Pancreas (tissue), 10 donors: ENCODE measurements around the gene CEND1. TPM values are rescaled to one million over a fixed set of nuclear protein-coding genes. Genes with fewer than 3 reads are reported as not detected.

Source experiments
- ATAC-seq, 4 donors: fragments of 200-7000 bp; cut with Tn5 transposase; one replicate each; pipeline versions ENCODE4 v1.8.0 to v1.9.1; 2020; ENCODE audit warnings: mild to moderate bottlenecking in 4 of 4, moderate library complexity in 4 of 4
- DNase-seq, 6 donors: peaks; one replicate each; pipeline ENCODE4 v3.0.0-alpha.2; 2020
- FAIRE-seq: peaks from 2 replicates; lab custom pipeline; 2012; peaks lifted over from hg19 to GRCh38; lab: Jason Lieb, UNC
- H3K27ac ChIP-seq, 4 donors: fragments of 200-600 bp; sonication (generic); 1 replicate in 3 of 4; 2 replicates in 1 of 4; pipeline versions ENCODE4 v1.5.0 to v1.8.0; 2020
- H3K27me3 ChIP-seq, 4 donors: fragments of 200-600 bp; one replicate each; pipeline ENCODE4 v1.8.0; 2021
- H3K36me3 ChIP-seq, 3 donors: fragments of 200-600 bp; sonication (generic) in 1 of 3; one replicate each; pipeline versions ENCODE4 v1.5.0 to v1.8.0; 2020 to 2021
- H3K4me1 ChIP-seq, 3 donors: fragments of 200-600 bp; one replicate each; pipeline ENCODE4 v1.8.0; 2021
- H3K4me3 ChIP-seq, 4 donors: fragments of 200-600 bp; sonication (generic) in 2 of 4; one replicate each; pipeline versions ENCODE4 v1.5.0 to v1.8.0; 2020 to 2021
- H3K9me3 ChIP-seq, 4 donors: fragments of 200-600 bp; one replicate each; pipeline ENCODE4 v1.8.0; 2021
- WGBS, 2 donors: extraction: QIAGEN DNeasy Blood & Tissue Kit; methylation state at CpG; one replicate each; pipeline ENCODE4 v1.1.7; 2013; 5-methylcytosine and 5-hydroxymethylcytosine counted together
- intact Hi-C, 3 donors: fragments of 100-400 bp; cut with DNase I; formaldehyde crosslinking; loops; one replicate each; pipeline versions ENCODE4 v1.11.1 to v1.14.2; 2022
- polyA plus RNA-seq, 2 donors: library from polyadenylated mRNA; stranded (reverse); fragments of 200-250 nt; gene quantifications; one replicate each; pipeline ENCODE4 v1.2.3, GENCODE V29; 2013
- total RNA-seq, 6 donors: library from RNA; stranded (reverse); fragmentation: NEBNext Ultra II Directional in 4 of 6; extraction: Animal tissue kit (Norgen Biotek cat#: 25700) in 4 of 6; gene quantifications; one replicate each; pipeline versions ENCODE4 v1.2.1 to v1.2.4, GENCODE V29; 2021 to 2023
- TF ChIP-seq, protein P1 (sequence below), 4 donors: fragments of 200-600 bp; sonication (generic) in 3 of 4; IDR thresholded peaks; one replicate each; pipeline versions ENCODE4 v1.5.0 to v1.8.0; 2021; ENCODE audit warnings: antibody characterized with exemption in 4 of 4
- donor health status: healthy with polysubstance abuse.
- donor health status: DM: no; HTN: no; CAD: no; lungs with moderate emphysema.
- donor health status: DM: no; HTN: no; CAD: no.
- donor health status: control.
- donor health status: control.
- donor health status: Bipolar disorder and iron deficiency.
- donor health status: DM: yes; HTN: yes; CAD: no.
- donor health status: DM: no; HTN: no; CAD: no.
- donor health status: DM: no; HTN: no; CAD: no.
- donor health status: DM: yes; HTN: yes; CAD: no.

Gene CEND1
- total and polyA plus RNA-seq, 8 donors = 0.12 to 0.42 (median 0.27) TPM; not detected in 5

- no peak for ATAC-seq
- peaks cover 9 to 30% (median 25%) of the 10 kb centered on the region in 3 donors for H3K4me1 ChIP-seq
Measured at GRCh38 chr11:831118-831864, 41.4 kb upstream of the CEND1 start.

DNA sequence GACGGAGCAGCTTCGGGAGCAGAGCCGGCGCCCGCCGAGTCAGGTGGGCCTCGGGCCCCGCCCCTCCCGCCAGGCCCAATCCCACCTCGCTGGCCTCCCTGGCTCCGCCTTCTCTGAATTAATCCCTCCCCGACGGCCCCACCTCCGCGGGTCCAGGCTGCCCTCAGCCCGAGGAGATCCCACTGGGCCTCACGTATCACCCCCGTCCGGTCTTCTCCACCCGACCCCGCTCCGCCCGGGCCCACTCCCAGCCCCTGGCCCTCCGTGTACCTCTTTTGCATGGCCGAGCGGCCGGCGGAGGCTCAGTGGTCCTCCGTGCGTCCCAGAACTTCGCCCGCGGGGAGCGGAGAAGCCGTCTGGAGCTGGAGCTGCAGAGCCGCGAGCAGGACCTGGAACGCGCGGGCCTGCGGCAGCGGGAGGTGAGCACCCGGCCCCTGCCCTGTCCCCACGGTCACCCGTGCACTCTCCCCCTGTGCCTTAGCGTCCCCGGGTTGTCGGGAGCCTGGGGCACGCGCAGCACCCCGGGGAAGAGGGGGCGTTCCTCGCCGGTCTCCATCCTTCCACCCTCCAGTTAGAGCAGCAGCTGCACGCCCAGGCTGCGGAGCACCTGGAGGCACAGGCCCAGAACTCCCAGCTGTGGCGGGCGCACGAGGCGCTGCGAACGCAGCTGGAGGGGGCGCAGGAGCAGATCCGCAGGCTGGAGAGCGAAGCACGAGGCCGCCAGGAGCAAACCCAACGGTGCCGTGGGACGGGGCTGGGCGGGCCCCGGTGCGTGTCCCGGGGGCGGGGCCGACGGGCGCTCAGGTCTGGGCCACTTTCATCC lies 40.6 kb upstream of the CEND1 start:
- no peak for FAIRE-seq
- H3K4me3 ChIP-seq = peak overlapping the region in 1 of 4 donors; percentile 22
- DNase-seq = peak in 4 of 6 donors; percentile 35 to 83 (median 68)
- H3K27ac ChIP-seq = no peak overlapping the region
- intact Hi-C loops = no loop called here
- TF ChIP-seq, protein P1, sequence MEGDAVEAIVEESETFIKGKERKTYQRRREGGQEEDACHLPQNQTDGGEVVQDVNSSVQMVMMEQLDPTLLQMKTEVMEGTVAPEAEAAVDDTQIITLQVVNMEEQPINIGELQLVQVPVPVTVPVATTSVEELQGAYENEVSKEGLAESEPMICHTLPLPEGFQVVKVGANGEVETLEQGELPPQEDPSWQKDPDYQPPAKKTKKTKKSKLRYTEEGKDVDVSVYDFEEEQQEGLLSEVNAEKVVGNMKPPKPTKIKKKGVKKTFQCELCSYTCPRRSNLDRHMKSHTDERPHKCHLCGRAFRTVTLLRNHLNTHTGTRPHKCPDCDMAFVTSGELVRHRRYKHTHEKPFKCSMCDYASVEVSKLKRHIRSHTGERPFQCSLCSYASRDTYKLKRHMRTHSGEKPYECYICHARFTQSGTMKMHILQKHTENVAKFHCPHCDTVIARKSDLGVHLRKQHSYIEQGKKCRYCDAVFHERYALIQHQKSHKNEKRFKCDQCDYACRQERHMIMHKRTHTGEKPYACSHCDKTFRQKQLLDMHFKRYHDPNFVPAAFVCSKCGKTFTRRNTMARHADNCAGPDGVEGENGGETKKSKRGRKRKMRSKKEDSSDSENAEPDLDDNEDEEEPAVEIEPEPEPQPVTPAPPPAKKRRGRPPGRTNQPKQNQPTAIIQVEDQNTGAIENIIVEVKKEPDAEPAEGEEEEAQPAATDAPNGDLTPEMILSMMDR (IDR thresholded peaks at IDR 0.05) = no peak
- no peaks in the 10 kb centered on the region for H3K27me3 ChIP-seq
- peaks cover 17 to 38% (median 29%) of the 10 kb centered on the region in 3 donors for H3K4me1 ChIP-seq
- no peaks in the 10 kb centered on the region for H3K9me3 ChIP-seq
- WGBS, 2 donors = 75 to 76% methylated on average over 76 to 78 of the region's 78 CpGs
- no peaks in the 10 kb centered on the region for H3K36me3 ChIP-seq
- ATAC-seq = no peak

More at GRCh38 chr11:831118-831864, 41.4 kb upstream of the CEND1 start:
- DNase-seq (peak in 3 of 6 donors; percentile 41 to 85 (median 65)), FAIRE-seq (no peak)
- peaks cover 0 to 2% (median 0%) of the 10 kb centered on the region in 3 donors for H3K36me3 ChIP-seq
- no peaks in the 10 kb centered on the region for H3K27me3 ChIP-seq
- H3K4me3 ChIP-seq = no peak overlapping the region
- TF ChIP-seq, protein P1 (IDR thresholded peaks at IDR 0.05) = no peak
- H3K9me3 ChIP-seq = no peaks in the 10 kb centered on the region
- no peak overlapping the region for H3K27ac ChIP-seq
- WGBS, 2 donors = 81 to 87% methylated on average over 31 of the region's 31 CpGs
- intact Hi-C loops = no loop called here

GRCh38 chr11:829847-830294 lies 40.0 kb upstream of the CEND1 start:
- no peaks in the 10 kb centered on the region for H3K36me3 ChIP-seq
- TF ChIP-seq, protein P1 (IDR thresholded peaks at IDR 0.05) = no peak
- no peaks in the 10 kb centered on the region for H3K27me3 ChIP-seq
- no peak for FAIRE-seq
- no peak for ATAC-seq
- H3K4me1 ChIP-seq = peaks cover 20 to 39% (median 31%) of the 10 kb centered on the region in 3 donors
- intact Hi-C loops = no loop called here
- H3K27ac ChIP-seq = peak overlapping the region in 1 of 4 donors; percentile 8
- DNase-seq = no peak
- no peaks in the 10 kb centered on the region for H3K9me3 ChIP-seq
- 68 to 80% methylated on average over 34 to 39 of the region's 39 CpGs for WGBS, 2 donors
- peak overlapping the region in 1 of 4 donors; percentile 22 for H3K4me3 ChIP-seq

- TF ChIP-seq, protein P1 (IDR thresholded peaks at IDR 0.05) = no peak
- Histone ChIP-seq H3K27ac (peak overlapping the region in 3 of 4 donors; percentile 8 to 92 (median 8)), H3K36me3 (peaks cover 0 to 3% (median under 1%) of the 10 kb centered on the region in 3 donors), H3K4me3 (peak overlapping the region in 2 of 4 donors; percentile 22 to 63), H3K4me1 (peaks cover 20 to 36% (median 34%) of the 10 kb centered on the region in 3 donors), H3K9me3 (no peaks in the 10 kb centered on the region), H3K27me3 (no peaks in the 10 kb centered on the region)
- ATAC-seq (no peak), DNase-seq (peak in 3 of 6 donors; percentile 43 to 86 (median 64)), FAIRE-seq (no peak)
- intact Hi-C loops = no loop called here
- 62 to 64% methylated on average over 32 to 40 of the region's 40 CpGs for WGBS, 2 donors
Measured at GRCh38 chr11:829176-829846, 39.4 kb upstream of the CEND1 start.
